ENCODE measurements around the gene MICAL3.

DNA sequence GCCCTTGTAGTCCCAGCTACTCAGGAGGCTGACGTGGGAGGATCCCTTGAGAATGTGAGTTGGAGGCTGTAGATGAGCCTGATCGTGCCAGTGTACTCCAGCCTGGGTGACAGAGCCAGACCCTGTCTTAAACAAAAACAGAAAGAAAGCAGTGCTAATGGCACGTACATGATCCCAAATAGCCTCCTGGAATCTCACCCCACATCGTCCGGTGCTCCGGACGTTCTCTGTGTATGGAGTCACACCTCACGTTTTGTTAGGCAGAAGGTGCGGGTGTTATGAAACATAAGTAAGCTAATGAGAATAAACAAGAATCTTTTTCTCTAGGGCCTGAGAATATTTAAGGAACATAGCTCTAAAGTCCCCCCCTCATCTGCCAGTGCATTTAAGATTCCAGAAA is 23.7 kb upstream of the MICAL3 start:
- TF ChIP-seq, protein P1, sequence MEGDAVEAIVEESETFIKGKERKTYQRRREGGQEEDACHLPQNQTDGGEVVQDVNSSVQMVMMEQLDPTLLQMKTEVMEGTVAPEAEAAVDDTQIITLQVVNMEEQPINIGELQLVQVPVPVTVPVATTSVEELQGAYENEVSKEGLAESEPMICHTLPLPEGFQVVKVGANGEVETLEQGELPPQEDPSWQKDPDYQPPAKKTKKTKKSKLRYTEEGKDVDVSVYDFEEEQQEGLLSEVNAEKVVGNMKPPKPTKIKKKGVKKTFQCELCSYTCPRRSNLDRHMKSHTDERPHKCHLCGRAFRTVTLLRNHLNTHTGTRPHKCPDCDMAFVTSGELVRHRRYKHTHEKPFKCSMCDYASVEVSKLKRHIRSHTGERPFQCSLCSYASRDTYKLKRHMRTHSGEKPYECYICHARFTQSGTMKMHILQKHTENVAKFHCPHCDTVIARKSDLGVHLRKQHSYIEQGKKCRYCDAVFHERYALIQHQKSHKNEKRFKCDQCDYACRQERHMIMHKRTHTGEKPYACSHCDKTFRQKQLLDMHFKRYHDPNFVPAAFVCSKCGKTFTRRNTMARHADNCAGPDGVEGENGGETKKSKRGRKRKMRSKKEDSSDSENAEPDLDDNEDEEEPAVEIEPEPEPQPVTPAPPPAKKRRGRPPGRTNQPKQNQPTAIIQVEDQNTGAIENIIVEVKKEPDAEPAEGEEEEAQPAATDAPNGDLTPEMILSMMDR (IDR thresholded peaks at IDR 0.05): no peak
- TF ChIP-seq POLR2AphosphoS5 (IDR thresholded peaks at IDR 0.05) (no peak), POLR2A (IDR thresholded peaks at IDR 0.05) (no peak)

Measured in suprapubic skin (tissue), 4 donors.